Sigmoid colon (tissue), 3 donors: ENCODE measurements around the gene PDLIM4.

Experiments
- POLR2A ChIP-seq, 2 donors: fragments of 450-650 bp; IDR thresholded peaks; one replicate each; pipeline ENCODE4 v1.6.1; 2016; ENCODE audit warnings: antibody characterized with exemption in 2 of 2, mild to moderate bottlenecking in 2 of 2, moderate library complexity in 2 of 2
- TF ChIP-seq, protein P1 (sequence below), 4 experiments: fragments of 450-650 bp in 3 of 4; fragments of 200-600 bp in 1 of 4; IDR thresholded peaks; one replicate each; pipeline ENCODE4 v1.5.1; 2016 to 2019; ENCODE audit warnings: antibody characterized with exemption in 4 of 4, mild to moderate bottlenecking in 3 of 4, moderate library complexity in 2 of 4

DNA sequence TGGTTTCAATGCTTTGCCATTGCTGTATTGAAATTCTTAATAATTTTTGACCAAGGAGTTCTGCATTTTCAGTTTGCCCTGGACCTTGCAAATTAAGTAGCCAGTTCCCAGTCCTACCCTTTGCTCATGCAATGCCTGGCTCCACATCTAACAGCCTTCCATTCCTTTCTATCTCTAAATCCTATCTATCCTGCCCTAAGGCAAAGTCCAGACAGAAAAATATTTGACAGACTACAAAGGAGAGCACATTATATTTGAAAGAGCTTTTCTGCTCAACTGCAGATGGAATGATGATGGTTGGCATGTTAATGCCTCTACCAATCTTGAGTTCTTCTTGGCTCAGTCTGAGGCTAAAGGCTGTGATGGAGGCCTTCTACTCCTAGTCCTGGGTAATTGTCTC, 52.2 kb downstream of the PDLIM4 start:
- TF ChIP-seq, protein P1, sequence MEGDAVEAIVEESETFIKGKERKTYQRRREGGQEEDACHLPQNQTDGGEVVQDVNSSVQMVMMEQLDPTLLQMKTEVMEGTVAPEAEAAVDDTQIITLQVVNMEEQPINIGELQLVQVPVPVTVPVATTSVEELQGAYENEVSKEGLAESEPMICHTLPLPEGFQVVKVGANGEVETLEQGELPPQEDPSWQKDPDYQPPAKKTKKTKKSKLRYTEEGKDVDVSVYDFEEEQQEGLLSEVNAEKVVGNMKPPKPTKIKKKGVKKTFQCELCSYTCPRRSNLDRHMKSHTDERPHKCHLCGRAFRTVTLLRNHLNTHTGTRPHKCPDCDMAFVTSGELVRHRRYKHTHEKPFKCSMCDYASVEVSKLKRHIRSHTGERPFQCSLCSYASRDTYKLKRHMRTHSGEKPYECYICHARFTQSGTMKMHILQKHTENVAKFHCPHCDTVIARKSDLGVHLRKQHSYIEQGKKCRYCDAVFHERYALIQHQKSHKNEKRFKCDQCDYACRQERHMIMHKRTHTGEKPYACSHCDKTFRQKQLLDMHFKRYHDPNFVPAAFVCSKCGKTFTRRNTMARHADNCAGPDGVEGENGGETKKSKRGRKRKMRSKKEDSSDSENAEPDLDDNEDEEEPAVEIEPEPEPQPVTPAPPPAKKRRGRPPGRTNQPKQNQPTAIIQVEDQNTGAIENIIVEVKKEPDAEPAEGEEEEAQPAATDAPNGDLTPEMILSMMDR (IDR thresholded peaks at IDR 0.05), result no peak
- no peak for TF ChIP-seq POLR2A (IDR thresholded peaks at IDR 0.05)
